Activated naive CD4-positive, alpha-beta T cell treated with anti-CD3 and anti-CD28 coated beads, Interleukin-2, amount 50 U/mL, for 72 hours (primary cell): ENCODE measurements around the gene FCRL5. TPM values are rescaled to one million over a fixed set of nuclear protein-coding genes. Genes with fewer than 3 reads are reported as not detected.

Source experiments
- ATAC-seq, 2 donors: fragments of 150-1000 bp; cut with Tn5 transposase; 2 replicates each; pipeline ENCODE4 v1.10.0; 2021; ENCODE audit warnings: mild to moderate bottlenecking in 2 of 2, moderate library complexity in 2 of 2
- DNase-seq, 2 donors: peaks; one replicate each; pipeline ENCODE4 v3.0.0; 2021 to 2022; ENCODE audit warnings: low spot score in 2 of 2
- H3K27ac Mint-ChIP-seq, 2 donors: one replicate each; pipeline ENCODE4 v1.8.0; 2022; ENCODE audit warnings: mild to moderate bottlenecking in 2 of 2, mixed read lengths in 2 of 2
- H3K36me3 Mint-ChIP-seq, 2 donors: one replicate each; pipeline ENCODE4 v1.8.0; 2022; ENCODE audit warnings: mixed read lengths in 2 of 2
- H3K9me3 Mint-ChIP-seq, 2 donors: one replicate each; pipeline ENCODE4 v1.8.0; 2022; ENCODE audit warnings: mixed read lengths in 2 of 2
- total RNA-seq, 2 donors: library from RNA; stranded (reverse); gene quantifications; one replicate each; pipeline ENCODE4 v1.2.3, GENCODE V29; 2022

FCRL5 gene
- total RNA-seq, 2 donors from 2014 or later: not detected

- Mint-ChIP-seq H3K36me3 (no peaks in the 10 kb centered on the region), H3K27ac (no peak overlapping the region), H3K9me3 (no peaks in the 10 kb centered on the region)
- DNase-seq (no peak), ATAC-seq (no peak)
These were observed 9.6 kb downstream of the FCRL5 start for GRCh38 chr1:157542676-157543075.

- Mint-ChIP-seq H3K9me3 (no peaks in the 10 kb centered on the region), H3K27ac (no peak overlapping the region), H3K36me3 (no peaks in the 10 kb centered on the region)
- ATAC-seq (no peak), DNase-seq (no peak)
These were observed 11.5 kb downstream of the FCRL5 start for GRCh38 chr1:157540852-157541251.

- no peaks in the 10 kb centered on the region for H3K9me3 Mint-ChIP-seq
- H3K36me3 Mint-ChIP-seq: no peaks in the 10 kb centered on the region
- DNase-seq: no peak
- no peak for ATAC-seq
- no peak overlapping the region for H3K27ac Mint-ChIP-seq
These were observed 12.1 kb downstream of the FCRL5 start for GRCh38 chr1:157540160-157540748.

GRCh38 chr1:157539568-157539967 is 12.7 kb downstream of the FCRL5 start:
- Mint-ChIP-seq H3K9me3 (no peaks in the 10 kb centered on the region), H3K27ac (no peak overlapping the region), H3K36me3 (no peaks in the 10 kb centered on the region)
- DNase-seq (no peak), ATAC-seq (no peak)

- H3K36me3 Mint-ChIP-seq: no peaks in the 10 kb centered on the region
- no peak overlapping the region for H3K27ac Mint-ChIP-seq
- DNase-seq (no peak), ATAC-seq (no peak)
- H3K9me3 Mint-ChIP-seq: no peaks in the 10 kb centered on the region
These were observed 19.7 kb downstream of the FCRL5 start for GRCh38 chr1:157532569-157532968.

GRCh38 chr1:157523774-157524493 is 28.4 kb downstream of the FCRL5 start:
- DNase-seq: no peak
- Mint-ChIP-seq H3K27ac (peak overlapping the region in 1 of 2 donors; percentile 18), H3K9me3 (no peaks in the 10 kb centered on the region), H3K36me3 (no peaks in the 10 kb centered on the region)
- peak in 1 of 2 donors; percentile 54 for ATAC-seq

GRCh38 chr1:157521056-157521455 is 31.3 kb downstream of the FCRL5 start:
- DNase-seq (no peak), ATAC-seq (no peak)
- H3K36me3 Mint-ChIP-seq: no peaks in the 10 kb centered on the region
- no peak overlapping the region for H3K27ac Mint-ChIP-seq
- H3K9me3 Mint-ChIP-seq: no peaks in the 10 kb centered on the region

GRCh38 chr1:157520386-157520935 is 31.9 kb downstream of the FCRL5 start:
- no peak overlapping the region for H3K27ac Mint-ChIP-seq
- ATAC-seq (no peak), DNase-seq (no peak)
- H3K9me3 Mint-ChIP-seq: no peaks in the 10 kb centered on the region
- H3K36me3 Mint-ChIP-seq: no peaks in the 10 kb centered on the region

GRCh38 chr1:157519451-157519850 is 32.9 kb downstream of the FCRL5 start:
- Mint-ChIP-seq H3K9me3 (no peaks in the 10 kb centered on the region), H3K36me3 (no peaks in the 10 kb centered on the region), H3K27ac (no peak overlapping the region)
- DNase-seq (no peak), ATAC-seq (no peak)

GRCh38 chr1:157517016-157517415 is 35.3 kb downstream of the FCRL5 start:
- Mint-ChIP-seq H3K36me3 (no peaks in the 10 kb centered on the region), H3K9me3 (no peaks in the 10 kb centered on the region), H3K27ac (no peak overlapping the region)
- ATAC-seq: no peak
- no peak for DNase-seq

- no peak overlapping the region for H3K27ac Mint-ChIP-seq
- no peaks in the 10 kb centered on the region for H3K36me3 Mint-ChIP-seq
- DNase-seq (no peak), ATAC-seq (no peak)
- no peaks in the 10 kb centered on the region for H3K9me3 Mint-ChIP-seq
These were observed 36.6 kb downstream of the FCRL5 start for GRCh38 chr1:157515709-157516108.

- no peak overlapping the region for H3K27ac Mint-ChIP-seq
- DNase-seq: no peak
These were observed 37.2 kb downstream of the FCRL5 start for GRCh38 chr1:157515141-157515540.

GRCh38 chr1:157512036-157512969 is 40.0 kb downstream of the FCRL5 start:
- Mint-ChIP-seq H3K9me3 (no peaks in the 10 kb centered on the region), H3K36me3 (no peaks in the 10 kb centered on the region), H3K27ac (no peak overlapping the region)
- ATAC-seq (no peak), DNase-seq (no peak)

More at GRCh38 chr1:157515141-157515540, 37.2 kb downstream of the FCRL5 start:
- H3K36me3 Mint-ChIP-seq: no peaks in the 10 kb centered on the region
- no peak for ATAC-seq
- H3K9me3 Mint-ChIP-seq: no peaks in the 10 kb centered on the region

- no peak for ATAC-seq
- Mint-ChIP-seq H3K36me3 (no peaks in the 10 kb centered on the region), H3K9me3 (no peaks in the 10 kb centered on the region), H3K27ac (no peak overlapping the region)
- no peak for DNase-seq
These were observed 42.6 kb downstream of the FCRL5 start for GRCh38 chr1:157509546-157510232.

- Mint-ChIP-seq H3K36me3 (no peaks in the 10 kb centered on the region), H3K9me3 (no peaks in the 10 kb centered on the region), H3K27ac (no peak overlapping the region)
- ATAC-seq (peak; percentile 52 to 77), DNase-seq (peak in 1 of 2 donors; percentile 30)
These were observed 46.6 kb downstream of the FCRL5 start for GRCh38 chr1:157505481-157506272.

GRCh38 chr1:157504646-157505045 is 47.7 kb downstream of the FCRL5 start:
- H3K27ac Mint-ChIP-seq: no peak overlapping the region
- DNase-seq (no peak), ATAC-seq (no peak)
- no peaks in the 10 kb centered on the region for H3K36me3 Mint-ChIP-seq
- H3K9me3 Mint-ChIP-seq: no peaks in the 10 kb centered on the region
